Heart left ventricle (tissue), 13 donors: ENCODE data around the gene ADGRA1.

Source experiments
- CTCF ChIP-seq, 12 donors: fragments of 200-600 bp; sonication (generic) in 4 of 12; IDR thresholded peaks; one replicate each; pipeline versions ENCODE4 v1.5.0 to v1.8.0; 2018 to 2022; ENCODE audit warnings: antibody characterized with exemption in 12 of 12, mild to moderate bottlenecking in 5 of 12
- POLR2A ChIP-seq, 2 donors: fragments of 450-650 bp; IDR thresholded peaks; one replicate each; pipeline ENCODE4 v1.6.1; 2017; ENCODE audit warnings: antibody characterized with exemption in 2 of 2, mild to moderate bottlenecking in 2 of 2, moderate library complexity in 2 of 2
- donor health status: ischemic (EF 13 %, LVEDD 7.1; RV severe dilation, severe dysfunction).
- donor health status: DM: no; HTN: yes; CAD: no.
- donor health status: DM: no; HTN: no; CAD: no.
- donor health status: ischemic (EF 25% LVEDD 6.9; RV normal size, moderate dysfunction).
- donor health status: ischemic (EF 25% LVEDD 5.7; RV mildly dilated, moderate dysfunction).
- donor health status: ischemic (EF 35%, LVEDD 5.7; RV mildly dilated, moderate dysfunction).
- donor health status: nonischemic (EF 11% LVEDD 7.7; RV severe dilation, severe dysfunction).
- donor health status: DM: yes; HTN: yes; CAD: no.
- donor health status: PGD.
- donor health status: ischemic (EF 29% LVEDD 5.4; RV normal size, mild dysfunction).
- donor health status: nonischemic (EF 23%, LVEDD 6.1; RV moderate dilation, normal function).

GRCh38 chr10:133110609-133111275, 23.0 kb downstream of the ADGRA1 start:
- TF ChIP-seq CTCF (IDR thresholded peaks at IDR 0.05) (no peak), POLR2A (IDR thresholded peaks at IDR 0.05) (no peak)
